Measurements from ENCODE around the gene PARP16.

GRCh38 chr15:65329288-65329983 is 42.8 kb upstream of the PARP16 start:
- TF ChIP-seq TAF1 (IDR thresholded peaks at IDR 0.05; ENCODE audit: borderline replicate concordance, low read depth, low read length), result no peak
- TF ChIP-seq POLR2A (IDR thresholded peaks at IDR 0.05; ENCODE audit: low read depth, low read length), result no peak
- no peak for TF ChIP-seq POLR2AphosphoS5 (IDR thresholded peaks at IDR 0.05; ENCODE audit: low read depth, low read length)
